Breast epithelium (tissue), 3 donors: Measurements from ENCODE around the gene UNC93B1.
"Not testable (repeated sequence)": the region's sequence is repeated elsewhere in the genome, so short reads cannot be mapped to it uniquely, and the experiment has no call there.

Experiments
- CTCF ChIP-seq, 3 donors: fragments of 450-650 bp; IDR thresholded peaks; one replicate each; pipeline ENCODE4 v1.5.1; 2016 to 2017; ENCODE audit warnings: antibody characterized with exemption in 3 of 3, mild to moderate bottlenecking in 3 of 3, moderate library complexity in 3 of 3
- POLR2AphosphoS5 ChIP-seq, 3 donors: sonication (generic); formaldehyde crosslinking; IDR thresholded peaks; one replicate each; pipeline ENCODE4 v1.6.1; 2017; ENCODE audit warnings: antibody characterized with exemption in 3 of 3

DNA sequence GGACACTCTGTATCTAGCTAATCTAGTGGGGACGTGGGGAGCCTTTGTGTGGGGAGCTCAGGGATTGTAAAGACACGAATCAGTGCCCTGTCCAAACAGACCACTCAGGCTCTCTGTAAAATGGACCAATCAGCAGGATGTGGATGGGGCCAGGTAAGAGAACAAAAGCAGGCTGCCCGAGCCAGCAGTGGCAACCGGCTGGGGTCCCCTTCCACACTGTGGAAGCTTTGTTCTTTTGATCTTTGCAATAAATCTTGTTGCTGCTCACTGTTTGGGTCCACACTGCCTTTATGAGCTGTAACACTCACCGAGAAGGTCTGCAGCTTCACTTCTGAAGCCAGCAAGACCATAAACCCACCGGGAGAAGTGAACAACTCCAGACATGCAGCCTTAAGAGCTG, 40.0 kb downstream of the UNC93B1 start:
- TF ChIP-seq CTCF, POLR2AphosphoS5 (IDR thresholded peaks at IDR 0.05): not testable (repeated sequence)
